Measurements from ENCODE around the gene TRIM47. TPM values are rescaled to one million over a fixed set of nuclear protein-coding genes. Genes with fewer than 3 reads are reported as not detected.

The TRIM47 gene
- total RNA-seq (13.0 and 15.5 TPM in 2 replicates), polyA plus RNA-seq (36.9 and 42.9 TPM in 2 replicates)

GRCh38 chr17:75878174-75878998, at the start of gene TRIM47:
Gene TRIM47, minus strand, starts transcription at chr17:75878581. Its CDS starts 33 bp downstream, at chr17:75878548.
- WGBS (ENCODE audit: low lambda C conversion rate, missing lambda C conversion rate), result 5% methylated on average over 26 of the region's 87 CpGs
- DNase-seq (ENCODE audit: low spot score), result peak; percentile 71
- H3K27me3 ChIP-seq, result peaks cover 9% of the 10 kb centered on the region
- H3K4me3 ChIP-seq, result peak within 1 kb of the TSS; percentile 26
- H3K27ac ChIP-seq, result peak within 1 kb of the TSS; percentile 71
- H3K79me2 ChIP-seq, result no peaks in the 10 kb centered on the region
- no peaks in the 10 kb centered on the region for H3K9me2 ChIP-seq (replicated peaks; ENCODE audit: insufficient read depth)
- no peaks in the 10 kb centered on the region for H3K9me3 ChIP-seq (ENCODE audit: low read depth)
- peak within 1 kb of the TSS; percentile 80 for H3K4me2 ChIP-seq
- no peaks in the 10 kb centered on the region for H4K20me1 ChIP-seq (ENCODE audit: insufficient read depth, poor library complexity, severe bottlenecking)
- H2AFZ ChIP-seq, result peak within 1 kb of the TSS; percentile 28
- TF ChIP-seq, protein P1, sequence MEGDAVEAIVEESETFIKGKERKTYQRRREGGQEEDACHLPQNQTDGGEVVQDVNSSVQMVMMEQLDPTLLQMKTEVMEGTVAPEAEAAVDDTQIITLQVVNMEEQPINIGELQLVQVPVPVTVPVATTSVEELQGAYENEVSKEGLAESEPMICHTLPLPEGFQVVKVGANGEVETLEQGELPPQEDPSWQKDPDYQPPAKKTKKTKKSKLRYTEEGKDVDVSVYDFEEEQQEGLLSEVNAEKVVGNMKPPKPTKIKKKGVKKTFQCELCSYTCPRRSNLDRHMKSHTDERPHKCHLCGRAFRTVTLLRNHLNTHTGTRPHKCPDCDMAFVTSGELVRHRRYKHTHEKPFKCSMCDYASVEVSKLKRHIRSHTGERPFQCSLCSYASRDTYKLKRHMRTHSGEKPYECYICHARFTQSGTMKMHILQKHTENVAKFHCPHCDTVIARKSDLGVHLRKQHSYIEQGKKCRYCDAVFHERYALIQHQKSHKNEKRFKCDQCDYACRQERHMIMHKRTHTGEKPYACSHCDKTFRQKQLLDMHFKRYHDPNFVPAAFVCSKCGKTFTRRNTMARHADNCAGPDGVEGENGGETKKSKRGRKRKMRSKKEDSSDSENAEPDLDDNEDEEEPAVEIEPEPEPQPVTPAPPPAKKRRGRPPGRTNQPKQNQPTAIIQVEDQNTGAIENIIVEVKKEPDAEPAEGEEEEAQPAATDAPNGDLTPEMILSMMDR (IDR thresholded peaks at IDR 0.05; ENCODE audit: poor library complexity), result peak; percentile 14
- TF ChIP-seq EZH2 (IDR thresholded peaks at IDR 0.05; ENCODE audit: borderline replicate concordance), result no peak
- H3K36me3 ChIP-seq (replicated peaks; ENCODE audit: insufficient read depth, low read depth), result no peaks in the 10 kb centered on the region
- peaks cover 13% of the 10 kb centered on the region for H3K4me1 ChIP-seq (ENCODE audit: insufficient read depth)

DNA sequence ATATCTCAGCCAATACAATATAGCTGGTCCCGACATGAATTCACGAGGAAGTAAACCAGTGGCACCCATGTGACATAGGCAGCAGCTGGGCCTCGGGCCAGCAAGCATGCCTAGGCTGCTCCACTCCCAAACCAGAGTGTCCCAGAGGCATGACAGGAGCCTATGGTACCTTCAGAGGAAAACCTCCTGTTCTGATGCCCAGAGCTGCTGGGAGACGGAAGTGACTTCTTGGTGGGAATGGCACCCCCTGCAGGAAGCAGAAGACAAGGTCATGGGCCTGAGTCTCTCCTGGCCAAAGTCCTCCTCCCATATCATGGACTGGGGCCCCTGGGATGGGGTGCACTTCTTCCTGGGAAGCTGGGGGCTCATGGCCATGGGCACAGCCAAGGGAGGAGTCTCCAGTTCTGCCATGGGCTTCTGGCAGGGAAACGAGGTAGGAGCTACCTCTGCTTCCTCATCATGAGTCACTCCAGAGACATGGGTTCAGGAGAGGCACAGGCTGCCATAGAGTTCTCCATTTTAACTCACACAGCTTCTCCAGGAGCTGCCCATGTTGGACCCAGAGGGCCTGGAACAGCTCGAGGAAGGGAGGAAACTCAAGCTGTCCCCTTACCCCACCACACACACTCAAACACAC, 49.0 kb upstream of the TRIM47 start:
- no peaks in the 10 kb centered on the region for H3K9me2 ChIP-seq (replicated peaks; ENCODE audit: insufficient read depth)
- H3K27ac ChIP-seq, result no peak overlapping the region
- no peak overlapping the region for H2AFZ ChIP-seq
- H3K4me2 ChIP-seq, result no peak overlapping the region
- H3K36me3 ChIP-seq (replicated peaks; ENCODE audit: insufficient read depth, low read depth), result no peaks in the 10 kb centered on the region
- 90% methylated on average over 6 of the region's 6 CpGs for WGBS (ENCODE audit: low lambda C conversion rate, missing lambda C conversion rate)
- no peaks in the 10 kb centered on the region for H4K20me1 ChIP-seq (ENCODE audit: insufficient read depth, poor library complexity, severe bottlenecking)
- no peaks in the 10 kb centered on the region for H3K79me2 ChIP-seq
- no peak for DNase-seq (ENCODE audit: low spot score)
- no peaks in the 10 kb centered on the region for H3K9me3 ChIP-seq (ENCODE audit: low read depth)
- no peaks in the 10 kb centered on the region for H3K4me1 ChIP-seq (ENCODE audit: insufficient read depth)
- no peak overlapping the region for H3K4me3 ChIP-seq
- no peak for TF ChIP-seq EZH2phosphoT487 (IDR thresholded peaks at IDR 0.05; ENCODE audit: low read depth, severe bottlenecking, unreplicated experiment)
- TF ChIP-seq, protein P1 (IDR thresholded peaks at IDR 0.05; ENCODE audit: poor library complexity), result peak; percentile 19
- H3K27me3 ChIP-seq, result no peaks in the 10 kb centered on the region

- no peaks in the 10 kb centered on the region for H4K20me1 ChIP-seq (ENCODE audit: insufficient read depth, poor library complexity, severe bottlenecking)
- WGBS (ENCODE audit: low lambda C conversion rate, missing lambda C conversion rate), result 90% methylated on average over 4 of the region's 4 CpGs
- DNase-seq (ENCODE audit: low spot score), result no peak
- no peak overlapping the region for H2AFZ ChIP-seq
- H3K4me3 ChIP-seq, result no peak overlapping the region
- no peaks in the 10 kb centered on the region for H3K36me3 ChIP-seq (replicated peaks; ENCODE audit: insufficient read depth, low read depth)
- no peak overlapping the region for H3K4me2 ChIP-seq
- H3K4me1 ChIP-seq (ENCODE audit: insufficient read depth), result no peaks in the 10 kb centered on the region
- H3K27me3 ChIP-seq, result no peaks in the 10 kb centered on the region
- H3K27ac ChIP-seq, result no peak overlapping the region
- no peaks in the 10 kb centered on the region for H3K9me2 ChIP-seq (replicated peaks; ENCODE audit: insufficient read depth)
- H3K79me2 ChIP-seq, result no peaks in the 10 kb centered on the region
- H3K9me3 ChIP-seq (ENCODE audit: low read depth), result no peaks in the 10 kb centered on the region
- TF ChIP-seq EZH2 (IDR thresholded peaks at IDR 0.05; ENCODE audit: borderline replicate concordance) (no peak), EZH2phosphoT487 (IDR thresholded peaks at IDR 0.05; ENCODE audit: low read depth, severe bottlenecking, unreplicated experiment) (no peak)
- TF ChIP-seq, protein P1 (IDR thresholded peaks at IDR 0.05; ENCODE audit: poor library complexity), result no peak
Measured at GRCh38 chr17:75926456-75926855, 48.1 kb upstream of the TRIM47 start.

Data from hepatocyte (in vitro differentiated cells).